MCF 10A (cell line): ENCODE data around the gene PHF23. TPM values are rescaled to one million over a fixed set of nuclear protein-coding genes. Genes with fewer than 3 reads are reported as not detected.

Experiments
- BruUV-seq: library from RNA; stranded (reverse); fragments of 400-500 nt; replicated peaks from 2 replicates; lab custom pipeline; 2021; lab: Mats Ljungman, UMichigan
- CTCF ChIA-PET: fragments of 300-600 bp; sonication (Branson Sonifier 250); formaldehyde crosslinking; extraction: SDS; loops from one replicate; lab custom pipeline; 2021; ENCODE audit warnings: antibody characterized with exemption, inconsistent platforms; lab: Yijun Ruan, JAX
- POLR2A ChIA-PET: fragments of 300-600, 350-650 bp; sonication (Branson Sonifier 250); formaldehyde crosslinking; extraction: SDS; loops from one replicate; lab custom pipeline; 2020; ENCODE audit warnings: antibody characterized with exemption, inconsistent platforms; lab: Yijun Ruan, JAX
- DNase-seq: peaks from one replicate; pipeline ENCODE4 v3.0.0-alpha.2; 2018; ENCODE audit not compliant: unreplicated experiment
- H3K27ac Mint-ChIP-seq: one replicate; pipeline ENCODE4 v1.8.0; 2022; ENCODE audit warnings: mild to moderate bottlenecking, low read depth, mixed read lengths; ENCODE audit not compliant: unreplicated experiment
- H3K27me3 Mint-ChIP-seq: one replicate; pipeline ENCODE4 v1.8.0; 2022; ENCODE audit warnings: mixed read lengths; ENCODE audit not compliant: insufficient read depth, unreplicated experiment
- H3K36me3 Mint-ChIP-seq: one replicate; pipeline ENCODE4 v1.8.0; 2022; ENCODE audit warnings: mild to moderate bottlenecking, moderate library complexity, mixed read lengths; ENCODE audit not compliant: insufficient read depth, unreplicated experiment
- H3K4me1 Mint-ChIP-seq: one replicate; pipeline ENCODE4 v1.8.0; 2022; ENCODE audit warnings: mixed read lengths; ENCODE audit not compliant: insufficient read depth, unreplicated experiment
- H3K4me3 Mint-ChIP-seq: one replicate; pipeline ENCODE4 v1.8.0; 2022; ENCODE audit warnings: mild to moderate bottlenecking, moderate library complexity, mixed read lengths; ENCODE audit not compliant: unreplicated experiment
- H3K9me3 Mint-ChIP-seq: one replicate; pipeline ENCODE4 v1.8.0; 2022; ENCODE audit warnings: mixed read lengths; ENCODE audit not compliant: unreplicated experiment
- intact Hi-C: fragments of 100-400 bp; cut with micrococcal nuclease; formaldehyde crosslinking; loops from 2 replicates; pipeline ENCODE4 v1.14.1; 2022
- total RNA-seq: library from RNA; stranded (reverse); gene quantifications from 2 replicates; pipeline ENCODE4 v1.2.3, GENCODE V29; 2022
- TF ChIP-seq, protein P1 (sequence below): fragments of 200-600 bp; IDR thresholded peaks from one replicate; pipeline ENCODE4 v1.8.0; 2022; ENCODE audit warnings: antibody characterized with exemption, mild to moderate bottlenecking; ENCODE audit not compliant: unreplicated experiment

PHF23 gene
- total RNA-seq, 1 experiment from 2014 or later, result 41.8 TPM

DNA sequence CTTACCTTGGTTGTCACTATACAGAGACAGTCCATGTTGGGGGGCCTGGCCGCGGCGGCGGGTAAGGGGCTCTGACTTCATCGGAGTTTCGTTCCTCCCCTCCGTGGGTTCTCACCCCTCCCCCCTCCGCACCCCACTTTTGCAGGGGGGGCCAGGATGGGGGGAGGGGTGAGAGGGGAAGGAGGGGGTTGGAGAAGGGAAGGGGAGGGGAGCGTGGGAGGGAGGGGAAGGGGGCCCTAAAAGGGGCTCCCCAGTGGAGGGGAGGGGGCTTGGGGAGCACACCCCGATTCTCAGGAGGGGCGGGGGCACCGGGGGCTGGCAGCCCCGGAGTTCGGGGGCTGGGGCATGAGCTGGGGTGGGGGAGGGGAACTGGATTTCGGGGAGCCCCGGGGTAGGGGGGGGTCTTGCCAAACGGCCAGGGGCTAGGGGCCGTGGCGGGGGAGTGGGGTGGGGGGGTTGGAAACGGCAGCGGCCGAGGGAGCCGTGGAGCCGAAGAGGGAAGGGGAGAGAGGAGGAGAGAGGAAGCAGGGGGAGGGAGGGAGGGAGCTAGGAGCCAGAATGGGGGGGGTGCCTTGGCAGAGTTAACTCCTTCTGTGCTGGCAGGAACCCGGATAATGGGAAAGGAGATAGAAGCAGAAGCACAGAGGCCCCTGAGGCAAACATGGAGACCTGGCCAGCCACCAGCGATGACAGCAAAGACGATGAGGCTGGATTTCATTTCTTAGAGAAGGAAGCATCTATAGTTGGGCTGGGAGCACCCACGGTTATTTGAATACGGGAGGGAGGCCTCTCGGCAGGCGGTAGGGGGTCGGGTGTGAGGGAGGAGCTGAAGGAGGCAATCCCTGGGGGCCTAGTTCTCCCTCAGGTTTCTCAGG lies 21.9 kb downstream of the PHF23 start:
- BruUV-seq, result no TSS peak
- TF ChIP-seq, protein P1, sequence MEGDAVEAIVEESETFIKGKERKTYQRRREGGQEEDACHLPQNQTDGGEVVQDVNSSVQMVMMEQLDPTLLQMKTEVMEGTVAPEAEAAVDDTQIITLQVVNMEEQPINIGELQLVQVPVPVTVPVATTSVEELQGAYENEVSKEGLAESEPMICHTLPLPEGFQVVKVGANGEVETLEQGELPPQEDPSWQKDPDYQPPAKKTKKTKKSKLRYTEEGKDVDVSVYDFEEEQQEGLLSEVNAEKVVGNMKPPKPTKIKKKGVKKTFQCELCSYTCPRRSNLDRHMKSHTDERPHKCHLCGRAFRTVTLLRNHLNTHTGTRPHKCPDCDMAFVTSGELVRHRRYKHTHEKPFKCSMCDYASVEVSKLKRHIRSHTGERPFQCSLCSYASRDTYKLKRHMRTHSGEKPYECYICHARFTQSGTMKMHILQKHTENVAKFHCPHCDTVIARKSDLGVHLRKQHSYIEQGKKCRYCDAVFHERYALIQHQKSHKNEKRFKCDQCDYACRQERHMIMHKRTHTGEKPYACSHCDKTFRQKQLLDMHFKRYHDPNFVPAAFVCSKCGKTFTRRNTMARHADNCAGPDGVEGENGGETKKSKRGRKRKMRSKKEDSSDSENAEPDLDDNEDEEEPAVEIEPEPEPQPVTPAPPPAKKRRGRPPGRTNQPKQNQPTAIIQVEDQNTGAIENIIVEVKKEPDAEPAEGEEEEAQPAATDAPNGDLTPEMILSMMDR, result no peak
- CTCF ChIA-PET, result interaction anchor here (0.6 kb wide), 1 partner anchor 166 kb away, joined by 3 read pairs; no protein-coding TSS in a partner anchor
- intact Hi-C loops, result no loop called here
- Mint-ChIP-seq H3K4me1 (peaks cover 49% of the 10 kb centered on the region), H3K27ac (no peak overlapping the region), H3K9me3 (no peaks in the 10 kb centered on the region), H3K36me3 (peaks cover 41% of the 10 kb centered on the region), H3K27me3 (no peaks in the 10 kb centered on the region), H3K4me3 (peak overlapping the region; percentile 28)
- peak; percentile 43 for DNase-seq
- POLR2A ChIA-PET, result interaction anchor here (9.0 kb wide), 1 partner anchor 19 kb away, joined by 278 read pairs; the partner anchor contains the start of genes DVL2, GABARAP and PHF23

GRCh38 chr17:7216242-7217112 lies 22.8 kb downstream of the PHF23 start:
- BruUV-seq, result no TSS peak
- ChIA-PET POLR2A (interaction anchor here (0.5 kb wide), 1 partner anchor 34 kb away, joined by 3 read pairs; no protein-coding TSS in a partner anchor), CTCF (no interaction called here)
- peak overlapping the region; percentile 22 for H3K4me3 Mint-ChIP-seq
- no peaks in the 10 kb centered on the region for H3K27me3 Mint-ChIP-seq
- H3K9me3 Mint-ChIP-seq, result no peaks in the 10 kb centered on the region
- H3K27ac Mint-ChIP-seq, result no peak overlapping the region
- peaks cover 35% of the 10 kb centered on the region for H3K36me3 Mint-ChIP-seq
- DNase-seq, result no peak
- H3K4me1 Mint-ChIP-seq, result peaks cover 41% of the 10 kb centered on the region
- intact Hi-C loops, result no loop called here
- TF ChIP-seq, protein P1, result no peak

DNA sequence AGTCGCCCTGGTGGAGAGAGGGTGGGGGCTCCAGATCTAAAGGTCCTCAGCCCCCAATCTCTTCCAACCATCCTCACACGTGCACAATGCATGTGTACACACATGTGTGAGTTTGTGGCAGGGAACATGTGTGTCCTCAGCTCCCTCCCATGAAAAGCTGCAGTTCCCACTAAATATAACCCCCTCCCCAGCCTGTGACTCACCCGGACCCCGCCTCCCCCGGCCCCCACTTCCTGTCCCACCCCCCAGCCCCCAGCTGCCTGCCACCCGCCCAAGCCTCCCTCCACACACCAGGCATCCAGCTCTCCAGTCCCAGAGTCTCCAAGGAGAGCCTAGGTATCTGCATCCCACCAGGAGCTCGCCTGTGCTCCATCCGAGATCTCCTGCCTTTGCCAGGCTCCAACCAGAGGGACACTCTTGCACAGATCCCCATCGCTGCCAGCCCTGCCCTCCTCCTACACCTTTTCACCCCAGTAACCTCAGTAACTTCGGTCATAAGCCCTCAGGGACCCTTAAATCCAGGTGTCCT lies 23.5 kb downstream of the PHF23 start:
- intact Hi-C loops, result no loop called here
- TF ChIP-seq, protein P1, result no peak
- no peak for DNase-seq
- POLR2A ChIA-PET, result interaction anchor here (0.5 kb wide), 1 partner anchor 33 kb away, joined by 3 read pairs; no protein-coding TSS in a partner anchor
- CTCF ChIA-PET, result no interaction called here
- H3K27me3 Mint-ChIP-seq, result no peaks in the 10 kb centered on the region
- H3K9me3 Mint-ChIP-seq, result no peaks in the 10 kb centered on the region
- peaks cover 33% of the 10 kb centered on the region for H3K4me1 Mint-ChIP-seq
- no peak overlapping the region for H3K4me3 Mint-ChIP-seq
- BruUV-seq, result no TSS peak
- H3K36me3 Mint-ChIP-seq, result peaks cover 28% of the 10 kb centered on the region
- H3K27ac Mint-ChIP-seq, result no peak overlapping the region
